HG02642 (cell line): ENCODE measurements around the gene HSD17B14.
"Not testable (repeated sequence)": the region's sequence is repeated elsewhere in the genome, so short reads cannot be mapped to it uniquely, and the experiment has no call there.

Experiments used
- ATAC-seq: cut with Tn5 transposase; IDR thresholded peaks from one replicate; pipeline ENCODE4 v1.9.1; 2021; ENCODE audit warnings: mild to moderate bottlenecking; ENCODE audit not compliant: unreplicated experiment, poor library complexity

HSD17B14 gene

GRCh38 chr19:48868114-48868886, 32.0 kb upstream of the HSD17B14 start, which contains the start of gene PLEKHA4:
Gene PLEKHA4, minus strand, starts transcription at chr19:48868617. Its CDS starts 997 bp downstream, at chr19:48867620.
- no peak for ATAC-seq

- no peak for ATAC-seq
These were observed 31.4 kb upstream of the HSD17B14 start for GRCh38 chr19:48867746-48868113.

GRCh38 chr19:48867123-48867745, 30.9 kb upstream of the HSD17B14 start:
- ATAC-seq = no peak

- ATAC-seq = no peak
These were observed 30.4 kb upstream of the HSD17B14 start for GRCh38 chr19:48866692-48867091.

- no peak for ATAC-seq
These were observed 26.5 kb upstream of the HSD17B14 start for GRCh38 chr19:48862827-48863226.

GRCh38 chr19:48861313-48861712, 25.0 kb upstream of the HSD17B14 start:
- no peak for ATAC-seq

- ATAC-seq = no peak
These were observed 23.7 kb upstream of the HSD17B14 start for GRCh38 chr19:48859711-48860572.

- ATAC-seq = no peak
These were observed 22.9 kb upstream of the HSD17B14 start for GRCh38 chr19:48858984-48859710.

- ATAC-seq = no peak
These were observed 20.6 kb upstream of the HSD17B14 start for GRCh38 chr19:48856921-48857320.

GRCh38 chr19:48854103-48854502, 17.8 kb upstream of the HSD17B14 start:
- ATAC-seq = no peak

- ATAC-seq = no peak
These were observed 17.2 kb upstream of the HSD17B14 start for GRCh38 chr19:48853483-48853882.

GRCh38 chr19:48852292-48852691, 16.0 kb upstream of the HSD17B14 start:
- ATAC-seq = no peak

- not testable (repeated sequence) for ATAC-seq
These were observed 10.4 kb upstream of the HSD17B14 start for GRCh38 chr19:48846659-48847058.

- ATAC-seq = no peak
These were observed 9.1 kb upstream of the HSD17B14 start for GRCh38 chr19:48845384-48845783.

- ATAC-seq = no peak
These were observed 8.2 kb upstream of the HSD17B14 start for GRCh38 chr19:48844472-48844871.

- ATAC-seq = no peak
These were observed 6.5 kb upstream of the HSD17B14 start for GRCh38 chr19:48842789-48843162.

GRCh38 chr19:48841571-48841970, 5.3 kb upstream of the HSD17B14 start:
- no peak for ATAC-seq

- ATAC-seq = no peak
These were observed 4.8 kb upstream of the HSD17B14 start for GRCh38 chr19:48841047-48841446.

- ATAC-seq = no peak
These were observed 1.4 kb upstream of the HSD17B14 start for GRCh38 chr19:48837687-48838086.

GRCh38 chr19:48837051-48837524, 797 bp upstream of the HSD17B14 start:
- no peak for ATAC-seq
